DMS53 treated with DMSO at 0.1 percent for 48 hours (cell line): ENCODE measurements around the gene CXCL10.
A peak's percentile ranks its signal among the peaks of the same experiment; 100 is the strongest.
"Not testable (repeated sequence)": the region's sequence is repeated elsewhere in the genome, so short reads cannot be mapped to it uniquely, and the experiment has no call there.

Experiments used
- DNase-seq: peaks from one replicate; lab custom pipeline; 2025; ENCODE audit not compliant: unreplicated experiment; lab: John Stamatoyannopoulos, UW

Gene CXCL10

DNA sequence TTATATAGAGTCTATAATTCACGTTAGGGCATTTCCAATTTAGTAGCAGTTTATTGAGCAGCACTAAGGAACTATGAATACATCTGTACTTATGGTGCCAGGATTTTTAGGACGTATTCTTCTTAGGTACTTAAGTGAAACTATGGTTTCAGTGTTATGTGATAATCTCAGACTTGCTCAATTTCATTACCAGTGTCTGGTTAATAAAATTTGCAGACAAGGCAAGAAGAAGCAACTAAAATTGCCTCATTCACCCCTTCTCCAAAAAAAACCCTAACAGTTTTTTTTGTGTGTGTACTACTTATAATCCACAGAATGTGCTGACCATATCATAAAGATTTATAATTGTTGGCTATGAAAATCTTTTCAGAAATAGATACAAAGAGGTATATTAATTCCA lies 6.0 kb upstream of the CXCL10 start:
- DNase-seq, result no peak

- no peak for DNase-seq
Observed at GRCh38 chr4:76028350-76028765, 5.1 kb upstream of the CXCL10 start.

DNA sequence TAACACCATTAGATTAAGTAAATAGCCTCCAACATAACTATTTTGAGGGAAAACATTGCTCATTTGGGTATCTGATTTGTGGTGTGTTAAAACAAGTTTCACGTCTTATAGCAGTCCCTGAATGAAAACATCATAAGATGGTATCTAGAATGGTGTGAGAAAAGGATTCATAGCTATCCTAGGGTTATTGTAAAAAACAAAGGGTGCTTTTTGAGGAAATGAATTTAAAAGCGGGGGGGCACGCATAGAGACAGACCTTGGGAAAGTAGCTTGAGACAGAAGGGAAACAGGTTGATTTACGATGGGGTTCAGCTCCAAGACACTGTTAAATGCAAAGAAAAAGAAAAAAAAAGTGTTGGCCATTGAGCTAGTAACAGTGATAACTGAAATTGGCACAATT lies 768 bp upstream of the CXCL10 start:
- no peak for DNase-seq

GRCh38 chr4:76022677-76023076 lies 620 bp downstream of the CXCL10 start:
- DNase-seq, result no peak

GRCh38 chr4:76022031-76022430 lies 1.3 kb downstream of the CXCL10 start:
- no peak for DNase-seq

DNA sequence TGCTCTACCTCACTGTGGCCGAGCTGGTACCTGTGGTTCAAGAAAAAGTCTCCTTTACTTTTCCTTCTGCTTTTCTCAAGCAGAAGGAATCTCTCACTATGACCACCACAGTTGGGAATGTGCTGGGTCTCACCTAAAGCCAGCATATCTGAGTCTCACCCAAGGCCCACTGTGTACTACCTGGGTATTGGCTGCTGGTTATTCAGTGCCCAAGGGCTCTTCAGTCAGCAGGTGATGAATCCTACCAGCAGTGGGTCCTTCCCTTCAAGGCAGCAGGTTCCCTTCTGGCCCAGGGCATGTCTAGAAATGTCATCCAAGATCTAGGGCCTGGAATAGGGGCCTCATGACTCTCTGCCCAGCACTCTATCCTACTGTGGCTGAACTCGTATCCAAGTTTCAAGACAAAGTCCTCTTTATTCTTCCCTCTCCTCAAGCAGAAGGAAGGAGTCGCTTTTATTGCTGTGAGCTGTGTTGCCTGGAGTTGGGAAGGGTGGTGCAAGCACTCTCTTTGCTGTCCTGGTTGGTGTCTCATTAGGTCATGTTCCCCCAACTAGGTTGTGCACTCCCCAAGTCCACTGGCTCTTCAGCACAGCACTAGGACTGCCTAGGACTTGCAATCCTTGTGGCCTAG lies 6.1 kb downstream of the CXCL10 start:
- DNase-seq, result no peak

DNA sequence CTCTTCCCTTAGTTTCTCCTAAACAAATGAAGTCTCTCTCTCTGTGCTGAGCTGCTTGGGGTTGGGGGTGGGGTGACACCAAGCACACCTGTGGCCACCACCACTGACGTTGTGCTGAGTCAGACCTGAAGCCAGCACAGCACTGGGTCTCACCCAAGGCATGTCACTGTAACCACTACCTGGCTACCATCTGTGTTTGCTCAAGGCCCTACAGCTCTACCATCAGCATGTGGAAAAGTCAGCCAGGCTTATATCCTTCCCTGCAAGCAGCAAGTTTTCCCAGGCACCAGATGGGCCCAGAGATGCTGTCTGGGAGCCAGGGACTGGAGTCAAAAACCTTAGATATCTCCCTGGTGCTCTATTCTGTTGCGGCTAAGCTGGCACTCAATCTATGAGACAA lies 6.9 kb downstream of the CXCL10 start:
- peak; percentile 76 for DNase-seq

DNA sequence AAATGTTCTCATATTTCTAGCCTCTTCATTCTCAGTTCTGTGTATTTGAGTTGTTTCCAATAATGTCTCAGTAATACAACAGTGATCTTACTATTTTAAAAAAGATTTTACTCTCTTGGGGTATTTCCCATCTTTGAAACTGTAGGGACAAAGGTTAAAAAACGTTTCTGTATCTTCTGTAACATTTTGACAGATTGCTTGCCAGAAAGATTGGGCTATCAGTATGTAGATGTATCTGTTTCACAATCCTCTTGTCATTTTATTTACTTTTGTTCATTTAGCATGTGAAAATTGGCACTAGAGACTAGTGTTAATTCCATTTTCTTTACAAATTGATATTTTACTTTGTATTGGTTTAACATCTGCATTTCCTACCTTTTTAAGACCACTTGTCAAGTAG lies 9.8 kb downstream of the CXCL10 start:
- no peak for DNase-seq

DNA sequence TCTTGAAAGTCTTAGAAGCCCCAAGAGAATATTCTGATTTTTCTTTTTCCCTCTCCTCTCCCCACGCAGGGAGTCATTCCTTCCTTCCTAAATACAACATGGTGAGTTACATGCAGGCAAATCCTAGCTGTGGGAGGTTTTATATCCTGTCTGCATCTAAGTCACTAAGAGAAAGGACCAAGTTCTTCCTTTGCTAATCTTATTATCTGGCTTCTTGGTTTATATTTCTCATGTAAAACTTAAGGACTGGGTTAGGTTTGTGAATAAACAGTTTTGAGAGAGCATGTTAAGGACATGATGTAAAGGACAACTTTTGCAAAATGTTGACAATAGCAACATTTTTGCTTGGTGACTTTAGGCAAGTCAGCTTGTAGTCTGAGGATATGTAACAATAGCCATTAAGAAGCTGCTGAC lies 10.9 kb downstream of the CXCL10 start:
- DNase-seq, result no peak

DNA sequence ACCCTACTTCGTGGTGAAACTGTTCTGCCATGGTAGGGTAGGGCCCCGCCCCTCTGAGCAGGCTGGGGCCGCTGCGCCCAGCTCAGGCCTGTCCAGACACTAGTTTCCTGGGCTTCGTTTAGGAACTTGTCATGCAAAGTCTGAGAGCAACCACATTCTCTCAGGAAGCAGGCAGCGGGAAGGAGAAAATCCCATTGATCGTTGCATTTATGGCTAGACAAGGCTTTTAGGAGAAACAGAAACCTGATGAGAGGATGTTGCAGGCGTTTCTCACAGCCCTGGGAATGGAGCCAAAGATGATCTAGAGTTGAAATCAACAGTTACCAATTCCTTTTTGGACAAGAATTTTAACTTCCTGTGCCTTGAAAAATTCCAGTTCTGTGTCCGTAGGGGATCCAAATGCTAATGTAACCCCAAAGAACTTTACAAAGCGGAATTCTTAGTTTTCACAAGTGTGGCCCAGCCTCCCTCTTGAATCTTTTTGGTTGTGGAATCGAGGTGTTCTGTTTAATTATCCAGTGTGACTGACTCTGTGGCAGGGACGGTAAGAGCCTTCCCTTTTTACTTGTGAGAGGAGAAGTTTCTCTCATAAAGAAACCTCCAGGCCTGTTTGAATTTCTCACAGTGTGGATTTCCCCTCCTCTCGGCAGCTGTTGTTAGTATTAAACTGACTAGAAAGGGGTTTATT lies 11.5 kb downstream of the CXCL10 start:
- DNase-seq, result no peak

DNA sequence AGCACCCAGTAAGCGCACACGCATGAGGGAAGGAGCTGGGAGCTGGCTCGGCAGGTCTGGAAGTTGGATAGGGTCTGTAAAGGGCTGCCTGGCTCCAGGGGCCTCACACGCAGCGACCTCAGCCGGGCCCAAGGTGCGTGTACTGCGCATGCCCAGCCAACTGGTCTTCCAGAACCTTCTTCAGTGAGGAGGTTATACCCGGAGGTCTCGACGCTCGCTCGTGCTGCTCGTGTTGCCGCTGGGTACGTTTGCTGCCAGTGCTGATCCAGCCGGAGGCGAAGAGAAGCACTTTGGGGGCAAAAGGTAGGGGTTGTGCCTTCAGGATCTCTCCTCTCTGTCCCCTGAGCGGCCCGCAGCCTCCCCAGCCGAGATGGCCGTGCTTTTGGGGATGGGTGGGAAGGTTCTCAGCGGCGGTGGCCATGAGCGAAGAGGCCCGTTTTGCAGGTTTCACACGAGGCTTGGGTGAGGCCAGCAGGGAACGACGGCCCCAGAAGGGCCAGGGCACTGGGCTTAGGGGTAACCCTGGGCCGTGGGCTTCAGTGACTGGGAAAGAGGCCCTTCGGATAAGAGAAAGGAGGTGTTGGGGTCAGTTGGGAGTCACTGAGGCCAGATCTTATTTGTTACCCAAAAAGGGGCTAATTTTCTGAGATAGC lies 12.2 kb downstream of the CXCL10 start:
- DNase-seq, result no peak

DNA sequence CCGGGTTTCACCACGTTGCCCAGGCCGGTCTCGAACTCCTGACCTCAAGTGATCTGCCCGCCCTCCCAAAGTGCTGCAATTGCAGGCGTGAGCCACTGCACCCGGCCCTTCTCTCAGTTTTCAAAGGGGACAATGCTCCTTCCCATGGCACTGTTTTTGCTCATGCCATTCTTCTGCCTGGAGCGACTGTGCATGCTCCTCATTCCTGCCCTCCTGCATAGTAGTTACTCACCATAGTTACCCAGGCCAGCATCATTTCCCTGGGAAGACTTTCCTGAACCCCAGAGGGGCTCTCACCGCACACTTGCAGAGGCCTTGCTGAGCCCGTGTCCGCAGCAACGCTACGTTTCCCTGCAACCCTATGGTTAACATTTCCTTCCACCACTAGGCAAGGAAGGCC lies 12.7 kb downstream of the CXCL10 start:
- no peak for DNase-seq

- no peak for DNase-seq
Observed at GRCh38 chr4:76009311-76009710, 14.0 kb downstream of the CXCL10 start.

DNA sequence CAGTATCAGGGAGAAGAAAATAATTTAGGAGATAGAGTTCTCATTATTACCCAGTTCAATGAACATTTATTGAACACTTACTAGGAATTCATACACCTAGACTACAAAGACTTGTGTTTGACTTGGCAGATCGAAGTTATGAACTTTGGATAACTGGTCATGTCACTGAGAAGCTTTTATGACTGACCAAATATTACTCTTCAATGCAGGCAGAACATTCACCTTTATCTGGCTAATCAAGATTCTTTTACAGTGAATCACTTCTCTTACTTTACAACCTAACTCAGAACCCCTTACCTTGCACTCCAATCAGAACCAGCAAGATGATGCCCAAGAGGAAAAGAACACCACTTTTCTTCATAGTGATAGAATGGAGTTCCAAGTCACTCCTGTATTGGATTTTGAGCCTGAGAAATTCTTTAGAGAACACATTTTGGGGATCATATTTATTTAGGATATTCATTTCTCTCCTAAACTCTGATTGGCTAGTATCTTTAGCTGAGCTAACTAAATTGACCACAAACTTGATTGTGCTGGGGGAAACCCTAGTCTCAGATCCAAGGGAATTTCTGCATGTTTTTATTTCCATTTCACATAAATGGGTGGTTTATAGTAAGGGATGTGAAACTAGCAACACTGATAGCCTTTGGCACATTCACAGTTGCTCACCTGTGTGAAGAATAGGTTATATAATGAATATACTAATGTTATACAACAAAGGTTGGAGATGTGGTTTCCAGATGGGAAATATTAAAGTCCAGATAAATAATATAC lies 16.0 kb downstream of the CXCL10 start, which contains the start of gene CXCL9:
Gene CXCL9 (minus strand): TSS at position 421 of the 774 bp plus-strand sequence. CDS start 60 bp downstream, at position 361.
- no peak for DNase-seq

DNA sequence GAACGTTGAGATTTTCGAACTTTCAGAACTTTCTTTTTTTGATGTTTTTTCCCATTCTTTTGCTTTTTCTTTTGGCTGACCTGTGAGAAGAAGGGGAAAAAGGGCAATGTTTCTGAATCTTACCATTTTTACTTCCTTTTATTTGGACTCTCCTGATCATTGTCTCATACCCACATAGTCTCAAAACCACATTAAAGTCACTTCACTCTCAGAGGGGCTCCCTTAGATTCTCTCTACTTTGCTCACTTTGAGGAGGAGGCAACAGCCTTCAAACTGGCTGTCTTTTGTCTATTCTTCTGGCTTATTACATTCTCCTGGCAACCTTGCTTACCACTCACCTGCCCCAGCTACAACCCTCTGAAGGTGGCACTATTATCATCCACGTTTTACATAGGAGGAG lies 19.7 kb downstream of the CXCL10 start:
- DNase-seq, result no peak

GRCh38 chr4:76003035-76003434 lies 20.3 kb downstream of the CXCL10 start:
- no peak for DNase-seq

DNA sequence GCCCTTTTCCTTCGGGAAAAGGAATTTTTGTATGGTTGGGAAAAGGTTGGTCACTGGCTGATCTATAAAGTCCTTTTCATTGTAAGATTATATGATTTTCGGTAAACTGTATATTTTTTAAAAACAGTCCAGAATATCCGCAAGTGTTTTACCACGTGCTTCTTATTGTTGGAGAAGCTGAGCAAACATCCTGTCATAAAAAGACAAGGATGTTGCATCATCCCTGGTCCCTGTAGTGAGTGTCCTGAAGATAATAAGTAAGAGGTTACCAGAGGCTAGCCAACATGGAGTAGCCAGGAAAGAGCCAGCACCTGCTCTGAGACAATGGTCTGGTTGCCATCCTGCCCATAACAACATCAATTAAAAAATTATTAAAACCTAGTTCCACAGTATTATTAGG lies 21.1 kb downstream of the CXCL10 start:
- peak; percentile 39 for DNase-seq

DNA sequence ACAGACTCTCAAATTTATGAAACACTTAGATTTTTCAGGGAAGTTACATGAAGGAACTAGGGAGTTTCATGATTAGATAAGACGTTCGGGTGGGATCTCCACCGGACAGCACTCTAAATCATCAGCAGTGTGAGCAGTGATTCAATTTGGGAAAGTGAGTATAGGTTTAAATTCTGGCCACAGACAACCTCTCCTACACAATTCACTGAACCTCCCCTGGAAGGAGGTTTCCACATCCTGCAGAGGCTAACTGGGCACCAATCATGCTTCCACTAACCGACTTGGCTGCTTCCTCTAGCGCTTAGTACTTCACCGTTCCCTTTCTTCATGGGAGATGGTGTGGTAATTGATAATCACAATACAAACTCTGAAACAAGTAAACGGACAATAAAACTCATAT lies 21.6 kb downstream of the CXCL10 start:
- no peak for DNase-seq

DNA sequence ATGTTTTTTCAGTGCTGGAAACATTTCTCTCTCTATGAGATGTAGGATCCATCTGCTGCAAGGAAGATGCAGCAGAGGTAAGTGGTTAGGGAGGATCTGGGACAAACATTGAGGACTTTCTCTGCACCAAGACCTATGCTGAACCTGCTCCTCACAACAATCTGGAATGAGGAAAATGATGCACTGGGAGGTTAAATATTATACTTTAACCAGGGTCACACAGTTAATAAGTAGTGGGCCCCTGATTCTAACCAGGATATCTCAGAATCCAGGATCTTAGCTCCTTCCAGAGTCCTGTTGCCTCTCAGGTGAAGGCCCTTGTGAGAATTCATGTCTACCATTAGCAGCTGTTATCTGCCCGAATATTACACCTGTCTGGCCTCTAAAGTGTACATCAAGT lies 23.0 kb downstream of the CXCL10 start:
- DNase-seq, result no peak

DNA sequence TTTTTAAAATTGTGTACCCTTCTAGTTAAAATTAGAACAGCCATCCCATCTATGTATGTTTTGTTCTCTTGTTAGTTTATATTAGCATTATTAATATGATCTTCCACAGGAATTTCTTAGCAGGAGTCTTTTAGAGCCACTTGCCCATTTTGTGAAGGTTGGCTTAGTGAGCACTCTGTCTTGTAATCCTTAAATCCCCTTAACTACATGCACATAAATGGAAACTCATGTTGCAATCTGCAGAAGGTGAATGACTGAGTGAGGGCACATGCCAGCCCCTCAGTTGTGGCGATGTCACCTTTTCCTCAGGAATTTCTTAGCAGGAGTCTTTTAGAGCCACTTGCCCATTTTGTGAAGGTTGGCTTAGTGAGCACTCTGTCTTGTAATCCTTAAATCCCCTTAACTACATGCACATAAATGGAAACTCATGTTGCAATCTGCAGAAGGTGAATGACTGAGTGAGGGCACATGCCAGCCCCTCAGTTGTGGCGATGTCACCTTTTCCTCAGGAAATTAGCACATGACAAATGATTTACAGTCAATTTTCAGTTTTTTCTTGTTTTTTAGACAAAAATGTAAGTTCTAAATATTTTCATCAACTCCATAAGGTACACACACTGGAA lies 24.7 kb downstream of the CXCL10 start:
- not testable (repeated sequence) for DNase-seq

DNA sequence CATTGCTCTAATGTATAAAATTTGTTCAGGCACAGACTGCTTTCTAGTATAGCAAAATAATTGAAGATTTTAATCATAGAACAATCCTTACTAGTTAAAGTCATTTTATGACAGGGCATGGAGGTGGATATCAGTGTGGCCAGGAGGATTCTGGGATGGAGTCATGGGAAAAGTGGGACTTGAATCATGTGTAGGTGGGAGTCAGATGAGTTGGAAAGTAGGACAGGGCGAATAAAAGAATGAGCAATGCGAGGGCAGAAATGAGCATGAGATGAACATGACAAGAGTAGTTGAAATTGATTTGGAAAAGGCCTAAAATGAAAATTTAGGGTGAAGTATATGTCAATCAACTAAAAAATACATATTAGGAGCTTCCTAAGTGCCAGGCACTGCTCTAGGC lies 25.4 kb downstream of the CXCL10 start:
- no peak for DNase-seq
